ENCODE measurements around the gene CORO2A. TPM values are rescaled to one million over a fixed set of nuclear protein-coding genes. Genes with fewer than 3 reads are reported as not detected.

The CORO2A gene
- polyA plus RNA-seq, 1 of the 3 experiments (the other 2 are of a cell fraction) = 2.3 TPM

DNA sequence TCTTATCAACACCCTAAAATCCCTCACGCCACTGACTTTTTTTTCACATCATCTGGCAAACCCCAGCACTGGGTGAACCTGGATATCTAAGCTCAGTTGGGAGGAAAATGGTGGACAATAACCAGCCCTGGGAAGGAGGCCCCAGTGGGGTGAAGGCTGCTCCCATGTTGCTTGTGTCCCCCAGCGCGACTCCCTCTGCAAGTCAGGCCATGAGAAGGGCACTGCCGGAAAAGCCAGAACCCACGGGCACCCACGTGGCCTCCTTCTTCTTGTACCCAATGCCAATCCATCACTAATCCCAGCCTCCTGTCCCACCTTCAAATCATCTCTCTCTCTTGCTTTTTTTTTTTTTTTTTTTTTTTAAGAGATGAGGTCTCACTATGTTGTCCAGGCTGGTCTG is 11.4 kb downstream of the CORO2A start:
- H3K4me2 ChIP-seq = no peak overlapping the region
- H2AFZ ChIP-seq (ENCODE audit: low read depth) = no peak overlapping the region
- 94% methylated on average over 6 of the region's 6 CpGs for WGBS (ENCODE audit: low lambda C conversion rate)
- peaks cover 0 to 4% of the 10 kb centered on the region in 2 experiments; a peak in 1 of 4 replicates for H3K4me1 ChIP-seq (ENCODE audit: control insufficient read depth in 1 of 2, insufficient read depth in 2 of 2, low read depth in 1 of 2, low read length in 1 of 2)
- H3K9ac ChIP-seq = no peak overlapping the region
- H4K20me1 ChIP-seq (ENCODE audit: insufficient read depth) = no peaks in the 10 kb centered on the region
- H3F3A ChIP-seq (replicated peaks; ENCODE audit: insufficient read depth) = no peaks in the 10 kb centered on the region
- H3K79me2 ChIP-seq (ENCODE audit: insufficient read depth) = no peaks in the 10 kb centered on the region
- no peaks in the 10 kb centered on the region for H3K36me3 ChIP-seq (replicated peaks in 1 of 2; ENCODE audit: control insufficient read depth in 1 of 2, insufficient read depth in 2 of 2, low read length in 1 of 2)
- no peaks in the 10 kb centered on the region for H3K27me3 ChIP-seq (ENCODE audit: insufficient read depth)
- CTCF ChIA-PET = interaction anchor here (0.8 kb wide), 1 partner anchor 12 kb away, joined by 6 read pairs; the partner anchor contains the start of gene CORO2A
- H3K9me3 ChIP-seq = no peaks in the 10 kb centered on the region
- H3K4me3 ChIP-seq (ENCODE audit: low read depth in 2 of 2, low read length in 1 of 2) = no peak overlapping the region
- TF ChIP-seq EZH2phosphoT487 (IDR thresholded peaks at IDR 0.05; ENCODE audit: borderline replicate concordance, low read depth) (no peak), FOSL2 (IDR thresholded peaks at IDR 0.05; ENCODE audit: borderline replicate concordance, low read depth) (no peak), NRF1 (IDR thresholded peaks at IDR 0.05; ENCODE audit: low read depth, low read length) (no peak), FOXJ3 (CRISPR knock-in tag; IDR thresholded peaks at IDR 0.05) (no peak), MEF2A (IDR thresholded peaks at IDR 0.05; ENCODE audit: borderline replicate concordance, low read depth) (no peak)
- TF ChIP-seq, protein P1, sequence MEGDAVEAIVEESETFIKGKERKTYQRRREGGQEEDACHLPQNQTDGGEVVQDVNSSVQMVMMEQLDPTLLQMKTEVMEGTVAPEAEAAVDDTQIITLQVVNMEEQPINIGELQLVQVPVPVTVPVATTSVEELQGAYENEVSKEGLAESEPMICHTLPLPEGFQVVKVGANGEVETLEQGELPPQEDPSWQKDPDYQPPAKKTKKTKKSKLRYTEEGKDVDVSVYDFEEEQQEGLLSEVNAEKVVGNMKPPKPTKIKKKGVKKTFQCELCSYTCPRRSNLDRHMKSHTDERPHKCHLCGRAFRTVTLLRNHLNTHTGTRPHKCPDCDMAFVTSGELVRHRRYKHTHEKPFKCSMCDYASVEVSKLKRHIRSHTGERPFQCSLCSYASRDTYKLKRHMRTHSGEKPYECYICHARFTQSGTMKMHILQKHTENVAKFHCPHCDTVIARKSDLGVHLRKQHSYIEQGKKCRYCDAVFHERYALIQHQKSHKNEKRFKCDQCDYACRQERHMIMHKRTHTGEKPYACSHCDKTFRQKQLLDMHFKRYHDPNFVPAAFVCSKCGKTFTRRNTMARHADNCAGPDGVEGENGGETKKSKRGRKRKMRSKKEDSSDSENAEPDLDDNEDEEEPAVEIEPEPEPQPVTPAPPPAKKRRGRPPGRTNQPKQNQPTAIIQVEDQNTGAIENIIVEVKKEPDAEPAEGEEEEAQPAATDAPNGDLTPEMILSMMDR (IDR thresholded peaks at IDR 0.05) = no peak
- TF ChIP-seq, protein P2, sequence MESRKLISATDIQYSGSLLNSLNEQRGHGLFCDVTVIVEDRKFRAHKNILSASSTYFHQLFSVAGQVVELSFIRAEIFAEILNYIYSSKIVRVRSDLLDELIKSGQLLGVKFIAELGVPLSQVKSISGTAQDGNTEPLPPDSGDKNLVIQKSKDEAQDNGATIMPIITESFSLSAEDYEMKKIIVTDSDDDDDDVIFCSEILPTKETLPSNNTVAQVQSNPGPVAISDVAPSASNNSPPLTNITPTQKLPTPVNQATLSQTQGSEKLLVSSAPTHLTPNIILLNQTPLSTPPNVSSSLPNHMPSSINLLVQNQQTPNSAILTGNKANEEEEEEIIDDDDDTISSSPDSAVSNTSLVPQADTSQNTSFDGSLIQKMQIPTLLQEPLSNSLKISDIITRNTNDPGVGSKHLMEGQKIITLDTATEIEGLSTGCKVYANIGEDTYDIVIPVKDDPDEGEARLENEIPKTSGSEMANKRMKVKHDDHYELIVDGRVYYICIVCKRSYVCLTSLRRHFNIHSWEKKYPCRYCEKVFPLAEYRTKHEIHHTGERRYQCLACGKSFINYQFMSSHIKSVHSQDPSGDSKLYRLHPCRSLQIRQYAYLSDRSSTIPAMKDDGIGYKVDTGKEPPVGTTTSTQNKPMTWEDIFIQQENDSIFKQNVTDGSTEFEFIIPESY (IDR thresholded peaks at IDR 0.05; ENCODE audit: borderline replicate concordance, low read depth) = no peak
- no peaks in the 10 kb centered on the region for H3K9me2 ChIP-seq
- POLR2A ChIA-PET = no interaction called here
- no peak for DNase-seq
- H3K27ac ChIP-seq (ENCODE audit: low read depth in 2 of 2, low read length in 1 of 2) = no peak overlapping the region

DNA sequence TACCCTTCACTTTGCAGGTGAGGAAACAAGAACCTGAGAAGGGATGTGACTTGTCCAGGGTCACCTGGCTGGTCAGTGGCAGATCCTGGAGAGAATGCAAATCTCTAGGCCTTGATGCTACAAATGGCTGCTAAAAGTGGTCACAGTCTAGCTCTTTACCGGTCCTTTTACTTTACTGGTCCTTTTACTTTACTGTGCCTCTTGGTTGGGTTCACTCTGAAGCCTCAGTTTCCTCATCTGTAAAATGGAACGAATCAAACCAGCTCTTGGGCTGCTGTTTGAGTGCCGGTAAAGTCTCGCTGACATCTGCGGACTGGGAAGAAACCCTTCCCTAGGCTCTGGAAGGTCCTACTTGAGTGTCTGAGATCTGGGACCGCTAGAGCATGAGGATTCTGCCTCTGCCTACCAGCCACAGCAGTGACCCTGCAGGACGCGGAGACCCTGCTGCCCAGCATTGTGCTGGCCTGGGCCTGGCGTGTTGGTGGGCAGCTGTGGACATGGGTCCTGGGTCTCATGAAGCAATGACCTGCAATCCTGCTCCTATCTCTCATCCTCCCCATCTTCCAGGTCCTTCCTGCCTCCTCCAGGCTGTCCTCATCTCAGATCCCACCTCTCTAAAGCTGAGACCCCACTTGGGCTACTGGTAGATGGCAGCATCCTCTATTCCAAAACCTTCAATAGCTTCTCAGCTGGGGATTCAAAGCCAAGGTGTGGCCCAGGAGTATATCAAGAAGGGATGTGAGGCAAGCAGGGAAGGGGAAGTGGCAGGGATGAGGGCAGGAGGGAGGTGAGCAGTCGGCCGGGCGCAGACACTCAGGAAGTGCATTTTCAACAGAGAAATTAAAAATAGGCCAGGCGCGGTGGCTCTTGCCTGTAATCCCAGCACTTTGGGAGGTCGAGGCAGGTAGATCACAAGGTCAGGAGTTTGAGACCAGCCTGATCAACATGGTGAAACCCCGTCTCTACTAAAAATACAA is 13.3 kb downstream of the CORO2A start:
- WGBS (ENCODE audit: low lambda C conversion rate) = 86% methylated on average over 13 of the region's 16 CpGs
- no peaks in the 10 kb centered on the region for H3K27me3 ChIP-seq (ENCODE audit: insufficient read depth)
- POLR2A ChIA-PET = no interaction called here
- H3F3A ChIP-seq (replicated peaks; ENCODE audit: insufficient read depth) = no peaks in the 10 kb centered on the region
- no peaks in the 10 kb centered on the region for H3K36me3 ChIP-seq (replicated peaks in 1 of 2; ENCODE audit: control insufficient read depth in 1 of 2, insufficient read depth in 2 of 2, low read length in 1 of 2)
- H3K27ac ChIP-seq (ENCODE audit: low read depth in 2 of 2, low read length in 1 of 2) = no peak overlapping the region
- no peaks in the 10 kb centered on the region for H3K79me2 ChIP-seq (ENCODE audit: insufficient read depth)
- H3K9ac ChIP-seq = no peak overlapping the region
- no peaks in the 10 kb centered on the region; a peak in 1 of 4 replicates for H3K4me1 ChIP-seq (ENCODE audit: control insufficient read depth in 1 of 2, insufficient read depth in 2 of 2, low read depth in 1 of 2, low read length in 1 of 2)
- H3K4me3 ChIP-seq (ENCODE audit: low read depth in 2 of 2, low read length in 1 of 2) = no peak overlapping the region
- CTCF ChIA-PET = interaction anchor here (0.9 kb wide), 1 partner anchor 10 kb away, joined by 3 read pairs; no protein-coding TSS in a partner anchor
- DNase-seq = no peak
- H3K9me2 ChIP-seq = no peaks in the 10 kb centered on the region
- H4K20me1 ChIP-seq (ENCODE audit: insufficient read depth) = no peaks in the 10 kb centered on the region
- H2AFZ ChIP-seq (ENCODE audit: low read depth) = no peak overlapping the region
- no peaks in the 10 kb centered on the region for H3K9me3 ChIP-seq
- no peak overlapping the region for H3K4me2 ChIP-seq
- no peak for TF ChIP-seq NFIC (IDR thresholded peaks at IDR 0.05; ENCODE audit: borderline replicate concordance)
- TF ChIP-seq RAD21 (IDR thresholded peaks at IDR 0.05; ENCODE audit: low read length) = no peak
- TF ChIP-seq, protein P3, sequence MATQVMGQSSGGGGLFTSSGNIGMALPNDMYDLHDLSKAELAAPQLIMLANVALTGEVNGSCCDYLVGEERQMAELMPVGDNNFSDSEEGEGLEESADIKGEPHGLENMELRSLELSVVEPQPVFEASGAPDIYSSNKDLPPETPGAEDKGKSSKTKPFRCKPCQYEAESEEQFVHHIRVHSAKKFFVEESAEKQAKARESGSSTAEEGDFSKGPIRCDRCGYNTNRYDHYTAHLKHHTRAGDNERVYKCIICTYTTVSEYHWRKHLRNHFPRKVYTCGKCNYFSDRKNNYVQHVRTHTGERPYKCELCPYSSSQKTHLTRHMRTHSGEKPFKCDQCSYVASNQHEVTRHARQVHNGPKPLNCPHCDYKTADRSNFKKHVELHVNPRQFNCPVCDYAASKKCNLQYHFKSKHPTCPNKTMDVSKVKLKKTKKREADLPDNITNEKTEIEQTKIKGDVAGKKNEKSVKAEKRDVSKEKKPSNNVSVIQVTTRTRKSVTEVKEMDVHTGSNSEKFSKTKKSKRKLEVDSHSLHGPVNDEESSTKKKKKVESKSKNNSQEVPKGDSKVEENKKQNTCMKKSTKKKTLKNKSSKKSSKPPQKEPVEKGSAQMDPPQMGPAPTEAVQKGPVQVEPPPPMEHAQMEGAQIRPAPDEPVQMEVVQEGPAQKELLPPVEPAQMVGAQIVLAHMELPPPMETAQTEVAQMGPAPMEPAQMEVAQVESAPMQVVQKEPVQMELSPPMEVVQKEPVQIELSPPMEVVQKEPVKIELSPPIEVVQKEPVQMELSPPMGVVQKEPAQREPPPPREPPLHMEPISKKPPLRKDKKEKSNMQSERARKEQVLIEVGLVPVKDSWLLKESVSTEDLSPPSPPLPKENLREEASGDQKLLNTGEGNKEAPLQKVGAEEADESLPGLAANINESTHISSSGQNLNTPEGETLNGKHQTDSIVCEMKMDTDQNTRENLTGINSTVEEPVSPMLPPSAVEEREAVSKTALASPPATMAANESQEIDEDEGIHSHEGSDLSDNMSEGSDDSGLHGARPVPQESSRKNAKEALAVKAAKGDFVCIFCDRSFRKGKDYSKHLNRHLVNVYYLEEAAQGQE (IDR thresholded peaks at IDR 0.05; ENCODE audit: low read depth, low read length) = no peak
- TF ChIP-seq, protein P4, sequence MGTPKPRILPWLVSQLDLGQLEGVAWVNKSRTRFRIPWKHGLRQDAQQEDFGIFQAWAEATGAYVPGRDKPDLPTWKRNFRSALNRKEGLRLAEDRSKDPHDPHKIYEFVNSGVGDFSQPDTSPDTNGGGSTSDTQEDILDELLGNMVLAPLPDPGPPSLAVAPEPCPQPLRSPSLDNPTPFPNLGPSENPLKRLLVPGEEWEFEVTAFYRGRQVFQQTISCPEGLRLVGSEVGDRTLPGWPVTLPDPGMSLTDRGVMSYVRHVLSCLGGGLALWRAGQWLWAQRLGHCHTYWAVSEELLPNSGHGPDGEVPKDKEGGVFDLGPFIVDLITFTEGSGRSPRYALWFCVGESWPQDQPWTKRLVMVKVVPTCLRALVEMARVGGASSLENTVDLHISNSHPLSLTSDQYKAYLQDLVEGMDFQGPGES (IDR thresholded peaks at IDR 0.05; ENCODE audit: low read depth, low read length) = no peak
- TF ChIP-seq, protein P5, sequence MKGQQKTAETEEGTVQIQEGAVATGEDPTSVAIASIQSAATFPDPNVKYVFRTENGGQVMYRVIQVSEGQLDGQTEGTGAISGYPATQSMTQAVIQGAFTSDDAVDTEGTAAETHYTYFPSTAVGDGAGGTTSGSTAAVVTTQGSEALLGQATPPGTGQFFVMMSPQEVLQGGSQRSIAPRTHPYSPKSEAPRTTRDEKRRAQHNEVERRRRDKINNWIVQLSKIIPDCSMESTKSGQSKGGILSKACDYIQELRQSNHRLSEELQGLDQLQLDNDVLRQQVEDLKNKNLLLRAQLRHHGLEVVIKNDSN (IDR thresholded peaks at IDR 0.05; ENCODE audit: borderline replicate concordance, low read depth) = no peak
